ENCODE measurements around the gene CLIC3.
A peak's percentile ranks its signal among the peaks of the same experiment; 100 is the strongest.

Gene CLIC3

GRCh38 chr9:136950656-136951276, 45.6 kb downstream of the CLIC3 start:
- Histone ChIP-seq H3K9me3 (ENCODE audit: insufficient read depth, low read length) (no peaks in the 10 kb centered on the region), H3K9me2 (replicated peaks; ENCODE audit: insufficient read depth, low read length) (no peaks in the 10 kb centered on the region), H4K20me1 (ENCODE audit: low read depth, low read length) (no peaks in the 10 kb centered on the region), H3K27me3 (ENCODE audit: low read length) (no peaks in the 10 kb centered on the region), H3K79me2 (ENCODE audit: insufficient read depth, low read length) (no peaks in the 10 kb centered on the region), H2AFZ (ENCODE audit: low read depth, low read length, severe bottlenecking) (no peak overlapping the region), H3K36me3 (ENCODE audit: low read length) (no peaks in the 10 kb centered on the region), H3F3A (ENCODE audit: insufficient read depth) (no peaks in the 10 kb centered on the region), H3K9ac (ENCODE audit: low read length) (peak overlapping the region; percentile 64), H3K4me2 (ENCODE audit: low read depth, low read length, poor library complexity, severe bottlenecking) (peak overlapping the region; percentile 59), H3K27ac (ENCODE audit: low read depth, low read length) (no peak overlapping the region), H3K4me3 (ENCODE audit: insufficient read depth, low read length, poor library complexity, severe bottlenecking) (peak overlapping the region; percentile 48)
- TF ChIP-seq EZH2phosphoT487 (conservative IDR thresholded peaks at IDR 0.05; ENCODE audit: low read length) (no peak), CTCF (IDR thresholded peaks at IDR 0.05; ENCODE audit: insufficient read depth, low read length, poor library complexity, severe bottlenecking) (no peak)

GRCh38 chr9:136949817-136950655, 46.3 kb downstream of the CLIC3 start:
- Histone ChIP-seq H3K9ac (ENCODE audit: low read length) (peak overlapping the region; percentile 64), H3K36me3 (ENCODE audit: low read length) (no peaks in the 10 kb centered on the region)

GRCh38 chr9:136949239-136949816, 47.0 kb downstream of the CLIC3 start:
- no peaks in the 10 kb centered on the region for H3F3A ChIP-seq (ENCODE audit: insufficient read depth)
- H3K4me3 ChIP-seq (ENCODE audit: insufficient read depth, low read length, poor library complexity, severe bottlenecking) = peak overlapping the region; percentile 48
- TF ChIP-seq CTCF (IDR thresholded peaks at IDR 0.05; ENCODE audit: insufficient read depth, low read length, poor library complexity, severe bottlenecking) (no peak), EZH2phosphoT487 (conservative IDR thresholded peaks at IDR 0.05; ENCODE audit: low read length) (no peak)
- peak overlapping the region; percentile 37 for H3K27ac ChIP-seq (ENCODE audit: low read depth, low read length)
- H3K4me2 ChIP-seq (ENCODE audit: low read depth, low read length, poor library complexity, severe bottlenecking) = peak overlapping the region; percentile 59
- no peaks in the 10 kb centered on the region for H3K9me2 ChIP-seq (replicated peaks; ENCODE audit: insufficient read depth, low read length)
- no peaks in the 10 kb centered on the region for H3K9me3 ChIP-seq (ENCODE audit: insufficient read depth, low read length)
- H3K9ac ChIP-seq (ENCODE audit: low read length) = peak overlapping the region; percentile 64
- H4K20me1 ChIP-seq (ENCODE audit: low read depth, low read length) = no peaks in the 10 kb centered on the region
- H3K27me3 ChIP-seq (ENCODE audit: low read length) = no peaks in the 10 kb centered on the region
- no peaks in the 10 kb centered on the region for H3K36me3 ChIP-seq (ENCODE audit: low read length)
- no peaks in the 10 kb centered on the region for H3K79me2 ChIP-seq (ENCODE audit: insufficient read depth, low read length)
- peak overlapping the region; percentile 64 for H2AFZ ChIP-seq (ENCODE audit: low read depth, low read length, severe bottlenecking)

More at GRCh38 chr9:136949817-136950655, 46.3 kb downstream of the CLIC3 start:
- TF ChIP-seq EZH2phosphoT487 (conservative IDR thresholded peaks at IDR 0.05; ENCODE audit: low read length) = no peak
- TF ChIP-seq CTCF (IDR thresholded peaks at IDR 0.05; ENCODE audit: insufficient read depth, low read length, poor library complexity, severe bottlenecking) = no peak
- no peaks in the 10 kb centered on the region for H3K79me2 ChIP-seq (ENCODE audit: insufficient read depth, low read length)
- H4K20me1 ChIP-seq (ENCODE audit: low read depth, low read length) = no peaks in the 10 kb centered on the region
- no peaks in the 10 kb centered on the region for H3F3A ChIP-seq (ENCODE audit: insufficient read depth)
- no peaks in the 10 kb centered on the region for H3K9me2 ChIP-seq (replicated peaks; ENCODE audit: insufficient read depth, low read length)
- H2AFZ ChIP-seq (ENCODE audit: low read depth, low read length, severe bottlenecking) = peak overlapping the region; percentile 64
- H3K4me2 ChIP-seq (ENCODE audit: low read depth, low read length, poor library complexity, severe bottlenecking) = peak overlapping the region; percentile 59
- no peaks in the 10 kb centered on the region for H3K27me3 ChIP-seq (ENCODE audit: low read length)
- H3K4me3 ChIP-seq (ENCODE audit: insufficient read depth, low read length, poor library complexity, severe bottlenecking) = peak overlapping the region; percentile 48
- H3K27ac ChIP-seq (ENCODE audit: low read depth, low read length) = peak overlapping the region; percentile 37
- H3K9me3 ChIP-seq (ENCODE audit: insufficient read depth, low read length) = no peaks in the 10 kb centered on the region

Data from SU-DHL-6 (cell line).